ENCODE data around the gene KIAA0319L. TPM values are rescaled to one million over a fixed set of nuclear protein-coding genes. Genes with fewer than 3 reads are reported as not detected.
A peak's percentile ranks its signal among the peaks of the same experiment; 100 is the strongest.

The KIAA0319L gene
- total RNA-seq, 1 donor from 2014 or later = 58.3 TPM

GRCh38 chr1:35431173-35431599, 126.0 kb downstream of the KIAA0319L start:
- Mint-ChIP-seq H3K4me1 (no peaks in the 10 kb centered on the region), H3K27ac (peak overlapping the region; percentile 5), H3K36me3 (peaks cover 39% of the 10 kb centered on the region), H3K4me3 (no peak overlapping the region), H3K9me3 (no peaks in the 10 kb centered on the region), H3K27me3 (ENCODE audit: insufficient read depth, low read depth) (peaks cover 4% of the 10 kb centered on the region)
- no peak overlapping the region for H3K27ac ChIP-seq
- no peak for DNase-seq (ENCODE audit: low spot score)
- H3K4me1 ChIP-seq = peaks cover 4% of the 10 kb centered on the region
- H3K79me2 ChIP-seq (ENCODE audit: low read depth) = no peaks in the 10 kb centered on the region
- TF ChIP-seq EZH2 (IDR thresholded peaks at IDR 0.05) (no peak), EZH2phosphoT487 (IDR thresholded peaks at IDR 0.05) (no peak), CTCF (IDR thresholded peaks at IDR 0.05) (no peak)
- H4K20me1 ChIP-seq (ENCODE audit: low read depth) = no peaks in the 10 kb centered on the region
- H3K4me2 ChIP-seq = no peak overlapping the region
- H3F3A ChIP-seq (ENCODE audit: low read depth) = peaks cover 2% of the 10 kb centered on the region
- no peaks in the 10 kb centered on the region for H3K36me3 ChIP-seq
- H3K9ac ChIP-seq = no peak overlapping the region
- no peaks in the 10 kb centered on the region for H3K9me3 ChIP-seq (ENCODE audit: low read depth)
- no peak overlapping the region for H2AFZ ChIP-seq (replicated peaks)
- H3K4me3 ChIP-seq = no peak overlapping the region
- no peaks in the 10 kb centered on the region for H3K27me3 ChIP-seq

GRCh38 chr1:35430762-35431161, 126.4 kb downstream of the KIAA0319L start:
- Mint-ChIP-seq H3K4me1 (no peaks in the 10 kb centered on the region), H3K4me3 (no peak overlapping the region), H3K27me3 (ENCODE audit: insufficient read depth, low read depth) (peaks cover 4% of the 10 kb centered on the region), H3K9me3 (no peaks in the 10 kb centered on the region), H3K27ac (peak overlapping the region; percentile 5), H3K36me3 (peaks cover 40% of the 10 kb centered on the region)
- no peak for DNase-seq (ENCODE audit: low spot score)
- H4K20me1 ChIP-seq (ENCODE audit: low read depth) = no peaks in the 10 kb centered on the region
- H3K27ac ChIP-seq = no peak overlapping the region
- H2AFZ ChIP-seq (replicated peaks) = no peak overlapping the region
- H3K4me3 ChIP-seq = no peak overlapping the region
- peaks cover 2% of the 10 kb centered on the region for H3F3A ChIP-seq (ENCODE audit: low read depth)
- H3K79me2 ChIP-seq (ENCODE audit: low read depth) = no peaks in the 10 kb centered on the region
- TF ChIP-seq CTCF (IDR thresholded peaks at IDR 0.05) = no peak
- no peak for TF ChIP-seq EZH2phosphoT487 (IDR thresholded peaks at IDR 0.05)
- no peak for TF ChIP-seq EZH2 (IDR thresholded peaks at IDR 0.05)
- no peak overlapping the region for H3K4me2 ChIP-seq
- H3K4me1 ChIP-seq = peaks cover 4% of the 10 kb centered on the region
- no peaks in the 10 kb centered on the region for H3K36me3 ChIP-seq
- no peaks in the 10 kb centered on the region for H3K27me3 ChIP-seq
- H3K9ac ChIP-seq = no peak overlapping the region
- H3K9me3 ChIP-seq (ENCODE audit: low read depth) = no peaks in the 10 kb centered on the region

GRCh38 chr1:35428360-35428759, 128.8 kb downstream of the KIAA0319L start:
- H3K36me3 Mint-ChIP-seq = peaks cover 30% of the 10 kb centered on the region

More at GRCh38 chr1:35428360-35428759, 128.8 kb downstream of the KIAA0319L start:
- Histone ChIP-seq H3K79me2 (ENCODE audit: low read depth) (no peaks in the 10 kb centered on the region), H4K20me1 (ENCODE audit: low read depth) (no peaks in the 10 kb centered on the region), H3K4me3 (no peak overlapping the region), H3K4me2 (no peak overlapping the region), H2AFZ (replicated peaks) (no peak overlapping the region), H3K4me1 (peaks cover 4% of the 10 kb centered on the region), H3K27ac (no peak overlapping the region), H3K36me3 (no peaks in the 10 kb centered on the region), H3K9me3 (ENCODE audit: low read depth) (no peaks in the 10 kb centered on the region), H3K27me3 (no peaks in the 10 kb centered on the region), H3F3A (ENCODE audit: low read depth) (peaks cover 7% of the 10 kb centered on the region), H3K9ac (no peak overlapping the region)
- H3K4me1 Mint-ChIP-seq = no peaks in the 10 kb centered on the region
- no peak for TF ChIP-seq EZH2 (IDR thresholded peaks at IDR 0.05)
- TF ChIP-seq CTCF (IDR thresholded peaks at IDR 0.05) = no peak
- no peak for TF ChIP-seq EZH2phosphoT487 (IDR thresholded peaks at IDR 0.05)
- H3K27ac Mint-ChIP-seq = no peak overlapping the region
- peaks cover 5% of the 10 kb centered on the region for H3K27me3 Mint-ChIP-seq (ENCODE audit: insufficient read depth, low read depth)
- no peak for DNase-seq (ENCODE audit: low spot score)
- no peaks in the 10 kb centered on the region for H3K9me3 Mint-ChIP-seq
- no peak overlapping the region for H3K4me3 Mint-ChIP-seq

Data from neural progenitor cell (in vitro differentiated cells).